Neural progenitor cell (in vitro differentiated cells): ENCODE results near the gene TAS1R1. TPM values are rescaled to one million over a fixed set of nuclear protein-coding genes. Genes with fewer than 3 reads are reported as not detected.
A peak's percentile ranks its signal among the peaks of the same experiment; 100 is the strongest.

ENCODE experiments used
- DNase-seq: peaks from one replicate; pipeline ENCODE4 v3.0.0-alpha.2; 2016; ENCODE audit warnings: low spot score
- H2AFZ ChIP-seq: fragments of 200-600 bp; sonication (generic); replicated peaks from 2 replicates; pipeline ENCODE4 v1.6.1; 2016; ENCODE audit warnings: antibody characterized with exemption
- H3F3A ChIP-seq: fragments of 200-600 bp; sonication (generic); 2 replicates; pipeline ENCODE4 v1.6.1; 2016; ENCODE audit warnings: antibody characterized with exemption, low read depth
- H3K27ac ChIP-seq: fragments of 200-600 bp; sonication (generic); 2 replicates; pipeline ENCODE4 v1.5.1; 2016; ENCODE audit warnings: mild to moderate bottlenecking
- H3K27me3 ChIP-seq: fragments of 200-600 bp; sonication (generic); 2 replicates; pipeline ENCODE4 v1.6.1; 2016; ENCODE audit warnings: mild to moderate bottlenecking, moderate library complexity
- H3K36me3 ChIP-seq: fragments of 200-600 bp; sonication (generic); 2 replicates; pipeline ENCODE4 v1.5.1; 2016
- H3K4me1 ChIP-seq: fragments of 200-600 bp; sonication (generic); 2 replicates; pipeline ENCODE4 v1.6.1; 2016; ENCODE audit warnings: mixed run types
- H3K4me2 ChIP-seq: fragments of 200-600 bp; sonication (generic); 2 replicates; pipeline ENCODE4 v1.6.1; 2016
- H3K4me3 ChIP-seq: fragments of 200-600 bp; sonication (generic); 2 replicates; pipeline ENCODE4 v1.5.1; 2016
- H3K79me2 ChIP-seq: fragments of 200-600 bp; sonication (generic); 2 replicates; pipeline ENCODE4 v1.6.1; 2016; ENCODE audit warnings: low read depth
- H3K9ac ChIP-seq: fragments of 200-600 bp; sonication (generic); 2 replicates; pipeline ENCODE4 v1.6.1; 2016
- H3K9me3 ChIP-seq: fragments of 200-600 bp; sonication (generic); 2 replicates; pipeline ENCODE4 v1.5.1; 2016; ENCODE audit warnings: low read depth
- H4K20me1 ChIP-seq: fragments of 200-600 bp; sonication (generic); 2 replicates; pipeline ENCODE4 v1.6.1; 2016; ENCODE audit warnings: low read depth
- H3K27ac Mint-ChIP-seq: 3 replicates; pipeline ENCODE4 v1.8.0; 2021; ENCODE audit warnings: mixed read lengths
- H3K27me3 Mint-ChIP-seq: 2 replicates; pipeline ENCODE4 v1.8.0; 2022; ENCODE audit warnings: low read depth, mild to moderate bottlenecking, inconsistent platforms, moderate library complexity, mixed read lengths; ENCODE audit not compliant: insufficient read depth
- H3K36me3 Mint-ChIP-seq: 3 replicates; pipeline ENCODE4 v1.8.0; 2021; ENCODE audit warnings: mixed read lengths
- H3K4me1 Mint-ChIP-seq: 3 replicates; pipeline ENCODE4 v1.8.0; 2021; ENCODE audit warnings: mixed read lengths
- H3K4me3 Mint-ChIP-seq: 3 replicates; pipeline ENCODE4 v1.8.0; 2021; ENCODE audit warnings: mild to moderate bottlenecking, moderate library complexity, mixed read lengths
- H3K9me3 Mint-ChIP-seq: 3 replicates; pipeline ENCODE4 v1.8.0; 2020; ENCODE audit warnings: mixed read lengths
- EZH2 ChIP-seq: fragments of 200-600 bp; sonication (generic); IDR thresholded peaks from 2 replicates; pipeline ENCODE4 v1.6.1; 2017; ENCODE audit warnings: antibody characterized with exemption, mild to moderate bottlenecking, moderate library complexity
- EZH2phosphoT487 ChIP-seq: fragments of 200-600 bp; sonication (generic); IDR thresholded peaks from 2 replicates; pipeline ENCODE4 v1.6.1; 2017; ENCODE audit warnings: antibody characterized with exemption
- total RNA-seq: library from RNA; depleted of rRNA; stranded (reverse); fragments of >200 nt; gene quantifications from 2 replicates; pipeline ENCODE4 v1.2.3, GENCODE V29; 2015; ENCODE audit warnings: low replicate concordance
- TF ChIP-seq, protein P1 (sequence below): fragments of 200-600 bp; sonication (generic); IDR thresholded peaks from 2 replicates; pipeline ENCODE4 v1.5.1; 2017; ENCODE audit warnings: antibody characterized with exemption, mild to moderate bottlenecking

The TAS1R1 gene
- total RNA-seq, 1 donor from 2014 or later, result not detected

DNA sequence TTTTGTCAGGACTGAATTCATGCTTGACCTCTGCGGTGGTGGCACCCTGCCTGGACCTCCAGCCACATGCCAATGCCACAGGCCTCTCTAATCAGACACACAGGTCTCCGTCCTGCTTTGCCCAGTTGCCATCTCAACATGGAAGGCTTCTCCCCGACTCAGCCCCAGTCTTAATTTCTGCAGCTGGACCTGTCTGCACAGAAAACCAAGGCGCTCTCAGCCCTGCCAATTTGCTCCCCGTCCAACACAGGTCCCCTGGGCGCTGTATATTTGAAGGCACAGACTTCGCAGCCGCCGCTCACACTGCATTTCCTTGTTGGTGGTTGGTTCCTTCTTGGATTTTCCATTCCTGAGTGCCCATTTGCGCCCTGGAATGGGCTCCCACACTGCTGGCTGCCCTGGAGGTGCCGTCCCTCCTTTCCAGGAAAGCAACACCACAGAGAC lies 35.6 kb upstream of the TAS1R1 start:
- peak overlapping the region; percentile 68 for H3K27ac ChIP-seq

DNA sequence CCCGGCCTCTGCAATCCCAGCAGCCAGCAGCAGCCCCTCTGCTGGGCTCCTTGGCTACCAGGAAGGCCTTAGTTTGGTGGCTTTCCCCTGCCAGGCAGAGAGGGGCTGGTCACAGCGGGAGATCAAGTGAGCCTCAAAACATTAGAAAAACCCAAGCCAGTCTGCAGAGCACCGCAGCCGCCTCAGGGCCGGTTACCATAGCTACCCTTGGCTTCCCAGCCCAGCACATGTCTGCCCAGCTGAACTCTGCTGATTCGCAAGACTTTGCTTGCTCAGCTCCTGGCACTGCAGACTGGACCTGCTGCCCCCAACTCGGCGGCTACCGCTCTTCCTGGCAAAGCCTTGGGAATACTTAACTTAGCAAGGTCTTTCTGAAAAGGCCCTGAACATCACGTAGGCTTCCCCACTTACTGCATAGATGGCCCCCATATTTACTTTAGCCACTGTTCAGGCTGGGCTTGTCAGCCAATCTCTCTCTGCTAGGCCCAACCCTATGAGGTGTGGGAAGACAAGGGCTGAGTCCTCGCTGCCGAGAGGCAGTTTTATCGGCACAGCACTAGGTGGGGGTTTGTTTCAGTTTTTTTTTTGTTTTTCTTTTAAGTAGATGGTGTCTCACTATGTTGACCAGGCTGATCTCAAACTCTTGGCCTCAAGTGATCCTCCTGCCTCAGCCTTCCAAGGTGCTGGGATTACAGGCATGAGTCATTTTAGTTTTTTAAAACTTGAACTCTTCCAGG lies 35.0 kb upstream of the TAS1R1 start:
- Histone ChIP-seq H3K9me3 (no peaks in the 10 kb centered on the region), H3K27me3 (no peaks in the 10 kb centered on the region), H3K36me3 (no peaks in the 10 kb centered on the region), H3K9ac (no peak overlapping the region), H3F3A (peaks cover 39% of the 10 kb centered on the region), H3K27ac (peak overlapping the region; percentile 68), H3K4me3 (no peak overlapping the region), H3K4me2 (peak overlapping the region; percentile 39), H4K20me1 (peaks cover 14% of the 10 kb centered on the region), H3K79me2 (no peaks in the 10 kb centered on the region), H2AFZ (no peak overlapping the region), H3K4me1 (peaks cover 19% of the 10 kb centered on the region)
- H3K9me3 Mint-ChIP-seq, result no peaks in the 10 kb centered on the region
- H3K36me3 Mint-ChIP-seq, result no peaks in the 10 kb centered on the region
- TF ChIP-seq EZH2 (no peak), EZH2phosphoT487 (no peak)
- TF ChIP-seq, protein P1, sequence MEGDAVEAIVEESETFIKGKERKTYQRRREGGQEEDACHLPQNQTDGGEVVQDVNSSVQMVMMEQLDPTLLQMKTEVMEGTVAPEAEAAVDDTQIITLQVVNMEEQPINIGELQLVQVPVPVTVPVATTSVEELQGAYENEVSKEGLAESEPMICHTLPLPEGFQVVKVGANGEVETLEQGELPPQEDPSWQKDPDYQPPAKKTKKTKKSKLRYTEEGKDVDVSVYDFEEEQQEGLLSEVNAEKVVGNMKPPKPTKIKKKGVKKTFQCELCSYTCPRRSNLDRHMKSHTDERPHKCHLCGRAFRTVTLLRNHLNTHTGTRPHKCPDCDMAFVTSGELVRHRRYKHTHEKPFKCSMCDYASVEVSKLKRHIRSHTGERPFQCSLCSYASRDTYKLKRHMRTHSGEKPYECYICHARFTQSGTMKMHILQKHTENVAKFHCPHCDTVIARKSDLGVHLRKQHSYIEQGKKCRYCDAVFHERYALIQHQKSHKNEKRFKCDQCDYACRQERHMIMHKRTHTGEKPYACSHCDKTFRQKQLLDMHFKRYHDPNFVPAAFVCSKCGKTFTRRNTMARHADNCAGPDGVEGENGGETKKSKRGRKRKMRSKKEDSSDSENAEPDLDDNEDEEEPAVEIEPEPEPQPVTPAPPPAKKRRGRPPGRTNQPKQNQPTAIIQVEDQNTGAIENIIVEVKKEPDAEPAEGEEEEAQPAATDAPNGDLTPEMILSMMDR, result no peak
- H3K4me1 Mint-ChIP-seq, result peaks cover 40% of the 10 kb centered on the region
- DNase-seq, result peak; percentile 91
- H3K4me3 Mint-ChIP-seq, result peak overlapping the region; percentile 64
- no peaks in the 10 kb centered on the region for H3K27me3 Mint-ChIP-seq
- H3K27ac Mint-ChIP-seq, result peak overlapping the region; percentile 94

More for the DNA sequence above, 35.6 kb upstream of the TAS1R1 start:
- Histone ChIP-seq H2AFZ (peak overlapping the region; percentile 26), H3K4me3 (no peak overlapping the region), H4K20me1 (peaks cover 14% of the 10 kb centered on the region), H3K9ac (no peak overlapping the region), H3K36me3 (no peaks in the 10 kb centered on the region), H3K79me2 (no peaks in the 10 kb centered on the region), H3K4me2 (peak overlapping the region; percentile 39), H3F3A (peaks cover 39% of the 10 kb centered on the region), H3K4me1 (peaks cover 19% of the 10 kb centered on the region), H3K9me3 (no peaks in the 10 kb centered on the region), H3K27me3 (no peaks in the 10 kb centered on the region)
- H3K27me3 Mint-ChIP-seq, result no peaks in the 10 kb centered on the region
- H3K9me3 Mint-ChIP-seq, result no peaks in the 10 kb centered on the region
- TF ChIP-seq EZH2phosphoT487 (no peak), EZH2 (no peak)
- TF ChIP-seq, protein P1, result no peak
- H3K4me3 Mint-ChIP-seq, result peak overlapping the region; percentile 5
- peak overlapping the region; percentile 94 for H3K27ac Mint-ChIP-seq
- DNase-seq, result no peak
- no peaks in the 10 kb centered on the region for H3K36me3 Mint-ChIP-seq
- H3K4me1 Mint-ChIP-seq, result peaks cover 40% of the 10 kb centered on the region

DNA sequence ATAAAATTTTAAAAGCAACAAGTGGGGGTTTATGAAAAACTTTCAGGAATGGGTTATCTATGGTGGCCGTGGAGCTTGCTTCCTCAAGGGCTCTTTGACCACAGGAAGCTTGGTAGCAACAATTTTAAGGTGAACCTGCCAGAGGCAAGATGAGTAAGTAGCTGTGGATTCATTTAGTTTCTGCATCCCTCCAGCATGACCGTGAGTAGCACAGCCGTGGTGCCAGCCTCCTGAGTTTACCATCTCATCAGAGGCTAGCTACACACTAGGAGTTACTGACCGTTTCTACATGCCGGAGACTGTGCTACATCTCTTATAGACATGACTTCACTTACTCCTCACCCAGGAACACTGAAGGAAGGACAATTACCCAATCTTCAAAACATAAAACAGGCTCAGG lies 33.6 kb upstream of the TAS1R1 start:
- Histone ChIP-seq H3K4me2 (no peak overlapping the region), H3K9me3 (no peaks in the 10 kb centered on the region), H3K4me3 (no peak overlapping the region), H3K27me3 (no peaks in the 10 kb centered on the region), H4K20me1 (peaks cover 14% of the 10 kb centered on the region), H3K79me2 (no peaks in the 10 kb centered on the region), H3K27ac (no peak overlapping the region), H3K9ac (no peak overlapping the region), H3F3A (peaks cover 39% of the 10 kb centered on the region), H3K36me3 (no peaks in the 10 kb centered on the region), H3K4me1 (peaks cover 19% of the 10 kb centered on the region), H2AFZ (no peak overlapping the region)
- peaks cover 2% of the 10 kb centered on the region for H3K36me3 Mint-ChIP-seq
- DNase-seq, result no peak
- peak overlapping the region; percentile 39 for H3K27ac Mint-ChIP-seq
- TF ChIP-seq EZH2phosphoT487 (no peak), EZH2 (no peak)
- TF ChIP-seq, protein P1, result no peak
- H3K4me1 Mint-ChIP-seq, result peaks cover 40% of the 10 kb centered on the region
- peak overlapping the region; percentile 1 for H3K4me3 Mint-ChIP-seq
- peaks cover under 1% of the 10 kb centered on the region for H3K27me3 Mint-ChIP-seq
- H3K9me3 Mint-ChIP-seq, result no peaks in the 10 kb centered on the region
